ENCODE results near the gene ITFG1. TPM values are rescaled to one million over a fixed set of nuclear protein-coding genes. Genes with fewer than 3 reads are reported as not detected.
"Not testable (repeated sequence)": the region's sequence is repeated elsewhere in the genome, so short reads cannot be mapped to it uniquely, and the experiment has no call there.

The ITFG1 gene
- total RNA-seq, 1 donor: 79.0 TPM

DNA sequence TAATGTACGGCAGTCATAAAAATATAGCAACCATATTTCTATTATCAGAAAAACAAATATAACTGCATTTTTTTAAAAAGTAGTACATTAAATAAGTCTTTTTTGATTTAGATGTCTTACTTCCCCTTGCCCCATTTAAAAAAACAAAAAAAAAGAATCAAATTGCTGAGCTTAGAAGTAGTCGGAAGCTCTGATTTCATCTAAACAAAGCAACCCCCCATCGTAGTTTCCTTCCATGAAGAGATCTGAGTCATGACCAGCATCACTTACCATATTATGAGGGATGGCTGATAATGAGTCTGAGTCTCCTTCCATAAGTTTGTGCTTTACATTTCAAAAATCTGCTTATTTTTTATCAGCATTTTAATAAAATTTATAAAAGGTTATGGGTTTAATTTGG is 86.2 kb downstream of the ITFG1 start:
- no peak for TF ChIP-seq CTCF (IDR thresholded peaks at IDR 0.05; ENCODE audit: insufficient read depth, low read depth, low read length)
- DNase-seq (ENCODE audit: low read depth): no peak
- no peak overlapping the region for H3K4me3 ChIP-seq (ENCODE audit: low read depth, low read length)

DNA sequence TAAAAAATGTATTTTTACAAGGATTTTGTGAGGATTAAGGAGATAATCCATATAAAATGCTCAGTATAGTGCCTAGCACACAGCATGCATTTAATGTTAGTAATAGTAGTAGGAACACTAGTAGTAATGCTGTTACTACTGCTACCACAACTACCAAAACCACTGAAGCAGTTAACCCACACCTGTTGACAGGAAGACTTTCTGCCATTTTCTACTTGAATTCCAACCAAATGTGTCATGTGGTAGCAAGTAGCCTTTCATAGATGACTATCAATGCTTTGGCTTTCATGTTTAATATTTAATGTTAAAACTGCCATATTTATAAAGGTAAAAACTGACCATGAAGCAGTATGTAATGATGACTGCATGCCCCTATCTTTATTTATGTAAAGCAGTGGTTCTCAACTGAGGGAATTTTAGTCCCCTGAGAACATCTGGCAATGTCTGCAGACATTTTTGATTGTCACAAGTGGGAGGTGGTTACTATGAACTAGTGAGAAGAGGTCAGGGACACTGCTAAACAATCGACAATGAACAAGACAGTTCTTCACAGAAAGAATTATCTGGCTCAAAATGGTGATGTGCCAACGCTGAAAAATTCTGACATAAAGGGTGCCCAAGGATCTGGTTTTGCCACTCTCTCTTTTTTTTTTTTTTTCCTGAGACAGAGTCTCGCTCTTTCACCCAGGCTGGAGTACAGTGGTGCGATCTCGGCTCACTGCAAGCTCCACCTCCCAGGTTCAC is 89.4 kb downstream of the ITFG1 start:
- TF ChIP-seq CTCF (IDR thresholded peaks at IDR 0.05; ENCODE audit: insufficient read depth, low read depth, low read length): no peak
- DNase-seq (ENCODE audit: low read depth): no peak
- no peak overlapping the region for H3K4me3 ChIP-seq (ENCODE audit: low read depth, low read length)

- no peak for TF ChIP-seq CTCF (IDR thresholded peaks at IDR 0.05; ENCODE audit: insufficient read depth, low read depth, low read length)
- no peak overlapping the region for H3K4me3 ChIP-seq (ENCODE audit: low read depth, low read length)
- DNase-seq (ENCODE audit: low read depth): no peak
Measured at GRCh38 chr16:47370536-47370935, 90.3 kb downstream of the ITFG1 start.

GRCh38 chr16:47366228-47366627 is 94.6 kb downstream of the ITFG1 start:
- no peak overlapping the region for H3K4me3 ChIP-seq (ENCODE audit: low read depth, low read length)
- TF ChIP-seq CTCF (IDR thresholded peaks at IDR 0.05; ENCODE audit: insufficient read depth, low read depth, low read length): no peak
- no peak for DNase-seq (ENCODE audit: low read depth)

DNA sequence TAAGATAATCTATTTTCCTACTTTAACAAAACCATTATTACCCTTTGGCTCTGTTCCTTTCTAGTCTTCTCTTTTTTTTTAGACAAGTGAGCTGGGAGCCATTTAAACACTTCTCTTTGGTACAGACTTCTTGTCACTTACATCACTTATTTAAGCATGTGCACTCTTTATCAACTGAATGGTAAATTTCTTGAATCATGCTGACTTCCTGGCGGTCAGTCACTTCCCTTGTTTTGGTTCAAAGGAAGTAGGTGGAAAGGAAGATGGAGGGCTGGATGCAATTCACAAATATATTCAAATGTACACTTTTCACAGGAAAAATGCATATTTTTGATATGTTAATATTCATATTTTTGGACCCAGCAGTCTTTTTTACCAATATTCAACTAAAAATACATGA is 97.1 kb downstream of the ITFG1 start:
- DNase-seq (ENCODE audit: low read depth): no peak
- TF ChIP-seq CTCF (IDR thresholded peaks at IDR 0.05; ENCODE audit: insufficient read depth, low read depth, low read length): no peak
- no peak overlapping the region for H3K4me3 ChIP-seq (ENCODE audit: low read depth, low read length)

- TF ChIP-seq CTCF (IDR thresholded peaks at IDR 0.05; ENCODE audit: insufficient read depth, low read depth, low read length): no peak
- H3K4me3 ChIP-seq (ENCODE audit: low read depth, low read length): no peak overlapping the region
- DNase-seq (ENCODE audit: low read depth): no peak
Measured at GRCh38 chr16:47359478-47359877, 101.4 kb downstream of the ITFG1 start.

DNA sequence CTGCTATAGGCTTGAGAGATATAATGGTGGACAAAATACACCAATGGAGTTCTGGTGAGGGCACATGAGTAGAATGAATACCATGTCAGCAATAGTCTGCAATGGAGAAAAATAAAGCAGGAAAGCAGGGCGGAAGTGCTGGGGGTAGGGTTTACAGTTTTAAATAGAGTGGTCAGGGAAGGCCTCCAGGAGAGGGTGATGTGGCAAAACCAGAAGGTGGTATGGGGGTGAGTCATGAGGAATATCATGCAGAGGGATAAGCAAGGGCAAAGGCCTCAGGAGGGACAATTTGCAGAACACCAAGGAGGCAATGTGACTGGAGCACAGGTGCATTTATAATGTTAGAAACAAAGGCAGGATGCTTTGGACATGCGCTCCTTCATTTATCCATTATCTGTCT is 102.0 kb downstream of the ITFG1 start:
- H3K4me3 ChIP-seq (ENCODE audit: low read depth, low read length): no peak overlapping the region
- TF ChIP-seq CTCF (IDR thresholded peaks at IDR 0.05; ENCODE audit: insufficient read depth, low read depth, low read length): no peak
- peak; percentile 49 for DNase-seq (ENCODE audit: low read depth)

- not testable (repeated sequence) for DNase-seq (ENCODE audit: low read depth); H3K4me3 ChIP-seq (ENCODE audit: low read depth, low read length)
Measured at GRCh38 chr16:47349029-47349428, 111.8 kb downstream of the ITFG1 start.

- not testable (repeated sequence) for DNase-seq (ENCODE audit: low read depth)
Measured at GRCh38 chr16:47347021-47347696, 113.7 kb downstream of the ITFG1 start.

More at GRCh38 chr16:47347021-47347696, 113.7 kb downstream of the ITFG1 start:
- H3K4me3 ChIP-seq (ENCODE audit: low read depth, low read length): not testable (repeated sequence)
